HG03565 (cell line): ENCODE data around the gene BEST1.

ENCODE experiments used
- ATAC-seq: cut with Tn5 transposase; IDR thresholded peaks from one replicate; pipeline ENCODE4 v1.9.1; 2021; ENCODE audit warnings: mild to moderate bottlenecking, moderate library complexity; ENCODE audit not compliant: unreplicated experiment

Gene BEST1

GRCh38 chr11:62011881-62012280 lies 61.7 kb downstream of the BEST1 start:
- ATAC-seq: no peak

- no peak for ATAC-seq
Measured at GRCh38 chr11:62012451-62012831, 62.3 kb downstream of the BEST1 start.

GRCh38 chr11:62012832-62013461 lies 62.8 kb downstream of the BEST1 start:
- no peak for ATAC-seq
